Measurements from ENCODE around the gene SPATA6L. TPM values are rescaled to one million over a fixed set of nuclear protein-coding genes. Genes with fewer than 3 reads are reported as not detected.

Gene SPATA6L, protein sequence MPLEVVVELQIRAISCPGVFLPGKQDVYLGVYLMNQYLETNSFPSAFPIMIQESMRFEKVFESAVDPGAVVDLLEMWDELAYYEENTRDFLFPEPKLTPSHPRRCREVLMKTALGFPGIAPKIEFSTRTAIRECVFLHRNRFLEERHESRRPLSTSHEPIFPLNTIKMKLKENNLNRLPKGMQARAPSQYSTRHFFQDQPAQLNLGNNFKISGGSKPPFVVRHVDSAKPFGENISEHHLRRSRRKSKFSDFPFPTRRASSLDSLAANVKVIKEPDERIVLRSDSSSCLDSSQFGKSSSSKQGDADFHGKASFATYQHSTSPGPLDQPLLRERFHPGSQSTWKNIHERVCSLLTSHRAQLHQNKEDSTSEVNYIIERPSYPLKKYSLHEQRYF
- total RNA-seq, result 6.5 TPM

DNA sequence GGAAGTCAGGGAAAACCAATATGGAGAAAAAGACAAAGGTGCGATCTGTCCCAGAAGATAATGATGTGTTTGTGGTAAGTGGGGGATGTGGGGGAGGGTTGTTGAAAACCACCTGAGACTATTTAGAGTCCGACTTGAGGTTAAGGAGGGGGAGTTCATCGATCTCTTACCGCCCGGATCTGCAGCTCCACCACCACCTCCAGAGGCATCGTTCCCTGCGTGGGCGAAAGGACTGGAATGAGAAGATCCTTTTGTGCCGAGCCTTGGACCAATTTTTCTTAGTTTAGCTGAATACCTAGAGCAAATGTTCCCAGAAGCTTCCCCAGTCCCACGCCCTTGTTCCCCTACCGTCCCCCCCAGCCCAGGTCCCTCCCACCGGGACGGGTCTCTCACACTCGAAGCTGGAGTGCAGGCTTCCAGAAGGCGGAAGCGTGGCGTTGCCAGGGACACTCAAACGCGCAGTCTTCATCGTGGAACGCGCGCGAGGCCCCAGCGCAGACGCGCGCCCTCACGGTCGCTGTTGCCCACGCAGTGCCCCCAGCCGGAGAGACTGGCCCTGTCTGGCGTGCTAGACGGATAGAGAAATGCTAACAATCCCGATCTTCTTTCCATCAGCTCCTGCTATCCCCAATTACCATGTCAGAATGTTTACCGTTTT is at the start of gene SPATA6L:
Gene SPATA6L, minus strand, starts transcription at position 439 of the 658 bp plus-strand sequence. Its CDS starts 230 bp downstream, at position 209.

DNA sequence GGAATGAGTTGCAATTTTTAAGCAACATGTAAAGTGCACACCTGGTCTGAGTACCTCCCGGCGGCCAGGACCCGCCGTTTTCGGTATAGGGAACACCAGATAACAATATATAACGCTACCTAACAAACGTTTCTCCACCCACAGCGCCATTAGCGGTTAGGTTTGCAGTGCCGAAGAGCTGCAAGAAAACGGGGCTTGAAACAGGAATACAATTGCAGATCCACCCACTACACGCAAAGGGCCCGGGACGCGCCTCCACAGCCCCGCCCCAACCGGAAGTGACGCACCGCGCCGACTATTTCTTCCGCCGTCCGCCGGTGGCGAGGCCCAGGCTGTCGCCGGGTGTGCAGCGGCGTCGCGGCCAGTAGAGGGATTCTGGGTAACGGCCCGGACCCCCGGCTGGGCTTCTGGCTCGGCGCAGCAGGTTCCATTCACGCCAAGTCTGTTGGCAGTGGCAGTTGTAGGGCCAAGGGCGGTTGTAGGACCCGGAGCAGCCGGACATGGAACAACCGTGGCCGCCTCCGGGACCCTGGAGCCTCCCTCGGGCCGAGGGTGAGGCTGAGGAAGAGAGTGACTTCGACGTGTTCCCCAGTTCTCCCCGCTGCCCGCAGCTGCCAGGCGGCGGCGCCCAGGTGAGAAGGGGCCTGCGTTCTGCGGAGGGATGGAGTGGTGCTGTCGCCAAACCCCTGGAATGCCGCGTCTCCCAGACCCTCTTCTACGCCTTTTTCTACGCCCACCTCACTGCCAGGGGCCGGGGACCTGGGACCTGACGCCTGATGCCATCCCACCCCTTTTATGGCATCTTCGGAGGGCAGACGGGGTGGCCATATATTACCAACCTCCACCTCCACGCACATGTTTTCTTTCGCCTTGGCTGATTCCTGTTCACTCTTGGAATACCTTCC is 13.2 kb upstream of the SPATA6L start, which contains the start of gene CDC37L1:
Gene CDC37L1, plus strand, starts transcription at position 302 of the 905 bp plus-strand sequence. Its CDS starts 199 bp downstream, at position 501.

DNA sequence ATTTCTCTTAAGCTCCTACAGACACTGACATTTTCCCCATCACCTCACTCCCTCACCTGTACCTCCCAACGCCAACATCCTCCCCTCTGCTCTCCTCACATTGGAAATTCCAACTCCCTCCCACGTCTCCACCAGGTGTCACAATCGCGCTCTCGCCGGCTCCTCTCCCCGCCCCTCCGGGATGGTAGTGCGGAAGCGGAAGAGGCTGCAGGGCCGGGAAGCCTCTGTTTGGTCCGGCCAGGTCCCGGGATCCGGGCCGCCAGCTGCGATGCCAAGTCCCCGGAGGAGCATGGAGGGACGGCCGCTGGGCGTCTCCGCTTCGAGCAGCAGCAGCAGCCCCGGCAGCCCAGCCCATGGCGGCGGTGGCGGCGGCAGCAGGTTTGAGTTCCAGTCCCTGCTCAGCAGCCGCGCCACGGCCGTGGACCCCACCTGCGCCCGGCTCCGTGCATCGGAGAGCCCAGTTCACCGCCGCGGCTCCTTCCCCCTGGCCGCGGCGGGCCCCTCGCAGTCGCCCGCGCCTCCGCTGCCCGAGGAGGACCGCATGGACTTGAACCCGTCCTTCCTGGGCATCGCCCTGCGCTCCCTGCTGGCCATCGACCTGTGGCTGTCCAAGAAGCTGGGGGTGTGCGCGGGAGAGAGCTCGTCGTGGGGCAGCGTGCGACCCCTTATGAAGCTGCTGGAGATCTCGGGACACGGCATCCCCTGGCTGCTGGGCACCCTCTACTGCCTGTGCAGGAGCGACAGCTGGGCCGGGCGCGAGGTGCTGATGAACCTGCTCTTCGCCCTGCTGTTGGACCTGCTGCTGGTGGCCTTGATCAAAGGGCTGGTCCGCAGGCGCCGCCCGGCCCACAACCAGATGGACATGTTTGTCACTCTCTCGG is 3.9 kb downstream of the SPATA6L start, which contains the start of gene PLPP6:
Gene PLPP6, plus strand, starts transcription at position 187 of the 881 bp plus-strand sequence. Its CDS starts 82 bp downstream, at position 269.

Other genes with a start within 250 kb of the SPATA6L start
- gene SLC1A1, start 176.0 kb downstream of the SPATA6L start, total RNA-seq, result 12.2 TPM
- gene PLPP6, start 4.2 kb downstream of the SPATA6L start, total RNA-seq, result 10.3 TPM
- gene CDC37L1, start 13.1 kb upstream of the SPATA6L start, total RNA-seq, result 20.3 TPM
- 190 TPM for gene AK3, start 74.7 kb upstream of the SPATA6L start, total RNA-seq
- 36.1 TPM for gene RCL1, start 126.5 kb upstream of the SPATA6L start, total RNA-seq